Astrocyte of the spinal cord (primary cell): ENCODE data around the gene TACO1.

Experiments used
- DNase-seq: peaks from one replicate; pipeline ENCODE4 v3.0.0; 2011; ENCODE audit warnings: low read depth, low spot score
- H3K4me3 ChIP-seq: 2 replicates; pipeline ENCODE4 v1.5.1; 2011; ENCODE audit warnings: low read depth, mild to moderate bottlenecking, low read length, moderate library complexity
- in situ Hi-C: cut with HindIII; loops from 2 replicates; pipeline ENCODE4 v1.10.0; 2017; ENCODE audit warnings: low sequenced_read_pairs
- TF ChIP-seq, protein P1 (sequence below): IDR thresholded peaks from 2 replicates; pipeline ENCODE4 v1.5.1; 2012; ENCODE audit warnings: low read depth, mild to moderate bottlenecking, low read length, inconsistent platforms

Gene TACO1

DNA sequence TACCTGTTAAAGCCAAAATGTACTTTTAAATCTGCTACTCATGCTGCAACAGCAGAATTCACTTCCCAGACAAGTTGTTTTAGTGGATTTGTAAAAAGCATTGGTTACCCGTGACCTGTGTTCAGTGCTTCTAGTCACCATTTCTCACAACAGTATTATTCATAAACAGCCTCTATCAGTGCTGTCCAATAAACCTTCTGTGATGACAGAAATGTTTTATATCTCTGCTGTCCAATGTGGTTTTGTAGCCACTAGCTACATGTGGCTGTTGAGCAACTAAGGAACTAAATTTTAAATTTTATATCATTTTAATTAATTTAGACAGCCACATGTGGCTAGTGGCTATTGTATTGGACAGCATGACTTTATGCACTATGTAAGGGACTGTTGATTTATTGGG, 34.1 kb downstream of the TACO1 start:
- in situ Hi-C loops, result no loop called here
- no peak overlapping the region for H3K4me3 ChIP-seq
- TF ChIP-seq, protein P1, sequence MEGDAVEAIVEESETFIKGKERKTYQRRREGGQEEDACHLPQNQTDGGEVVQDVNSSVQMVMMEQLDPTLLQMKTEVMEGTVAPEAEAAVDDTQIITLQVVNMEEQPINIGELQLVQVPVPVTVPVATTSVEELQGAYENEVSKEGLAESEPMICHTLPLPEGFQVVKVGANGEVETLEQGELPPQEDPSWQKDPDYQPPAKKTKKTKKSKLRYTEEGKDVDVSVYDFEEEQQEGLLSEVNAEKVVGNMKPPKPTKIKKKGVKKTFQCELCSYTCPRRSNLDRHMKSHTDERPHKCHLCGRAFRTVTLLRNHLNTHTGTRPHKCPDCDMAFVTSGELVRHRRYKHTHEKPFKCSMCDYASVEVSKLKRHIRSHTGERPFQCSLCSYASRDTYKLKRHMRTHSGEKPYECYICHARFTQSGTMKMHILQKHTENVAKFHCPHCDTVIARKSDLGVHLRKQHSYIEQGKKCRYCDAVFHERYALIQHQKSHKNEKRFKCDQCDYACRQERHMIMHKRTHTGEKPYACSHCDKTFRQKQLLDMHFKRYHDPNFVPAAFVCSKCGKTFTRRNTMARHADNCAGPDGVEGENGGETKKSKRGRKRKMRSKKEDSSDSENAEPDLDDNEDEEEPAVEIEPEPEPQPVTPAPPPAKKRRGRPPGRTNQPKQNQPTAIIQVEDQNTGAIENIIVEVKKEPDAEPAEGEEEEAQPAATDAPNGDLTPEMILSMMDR, result no peak
- DNase-seq, result no peak

DNA sequence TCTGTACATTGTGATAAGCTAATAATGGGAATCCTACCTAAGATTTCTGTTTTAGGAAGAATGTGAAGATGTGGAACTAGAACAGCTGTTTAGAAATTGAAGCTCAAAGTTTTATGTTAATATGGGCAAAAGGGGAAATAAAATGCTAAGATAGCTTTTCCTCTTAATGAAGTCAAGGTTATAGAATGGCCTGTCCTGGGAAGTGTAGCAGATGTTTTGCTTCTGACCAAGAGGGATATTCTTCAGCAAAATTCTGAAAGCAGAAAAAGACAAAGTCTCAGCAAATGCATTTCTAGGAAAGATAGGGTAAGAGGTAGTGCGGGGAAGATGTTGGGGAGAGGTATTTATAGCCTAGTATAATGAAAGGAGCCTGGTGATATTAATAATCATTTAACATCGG, 34.6 kb downstream of the TACO1 start:
- TF ChIP-seq, protein P1, result no peak
- no peak overlapping the region for H3K4me3 ChIP-seq
- no peak for DNase-seq
- in situ Hi-C loops, result no loop called here

DNA sequence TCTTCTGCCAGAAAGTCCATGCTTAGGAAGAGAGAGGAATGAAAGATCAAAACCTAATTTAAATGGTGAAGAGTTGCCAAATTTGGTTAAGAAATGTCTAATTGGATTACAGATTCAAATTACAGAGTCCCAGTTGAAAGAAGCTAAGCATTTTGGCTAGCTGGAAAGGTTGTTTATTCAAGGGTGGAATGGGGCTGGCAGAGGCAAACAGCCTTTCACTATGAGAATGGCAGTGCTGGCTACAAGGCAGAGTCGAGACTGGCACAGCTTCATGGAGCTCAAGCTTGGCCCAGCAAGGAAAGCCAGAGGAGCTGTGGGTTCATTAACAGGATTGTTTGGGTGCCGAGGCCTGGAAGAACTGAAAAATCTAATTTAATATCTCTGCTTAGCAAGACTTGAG, 35.1 kb downstream of the TACO1 start:
- TF ChIP-seq, protein P1, result no peak
- no peak overlapping the region for H3K4me3 ChIP-seq
- DNase-seq, result no peak
- in situ Hi-C loops, result no loop called here

DNA sequence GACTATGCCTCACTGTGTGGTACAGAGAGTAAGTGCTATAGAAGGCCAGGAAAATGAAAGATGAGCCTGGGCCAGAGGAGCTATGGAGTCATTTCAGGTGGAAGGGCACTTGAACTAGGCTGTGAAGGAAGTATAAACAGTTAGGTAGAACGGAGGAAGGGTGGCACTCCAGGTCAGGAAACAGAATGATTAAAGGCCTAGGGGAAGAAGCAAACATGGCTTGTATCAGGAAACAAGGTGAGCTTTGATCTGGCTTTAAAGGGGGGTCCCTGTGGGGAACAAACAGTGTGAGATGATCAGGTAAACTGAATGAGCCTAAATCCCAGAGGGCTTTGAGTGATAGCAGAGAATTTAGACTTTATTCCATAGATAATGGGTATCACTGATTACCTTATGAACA, 38.4 kb downstream of the TACO1 start:
- no peak for DNase-seq

DNA sequence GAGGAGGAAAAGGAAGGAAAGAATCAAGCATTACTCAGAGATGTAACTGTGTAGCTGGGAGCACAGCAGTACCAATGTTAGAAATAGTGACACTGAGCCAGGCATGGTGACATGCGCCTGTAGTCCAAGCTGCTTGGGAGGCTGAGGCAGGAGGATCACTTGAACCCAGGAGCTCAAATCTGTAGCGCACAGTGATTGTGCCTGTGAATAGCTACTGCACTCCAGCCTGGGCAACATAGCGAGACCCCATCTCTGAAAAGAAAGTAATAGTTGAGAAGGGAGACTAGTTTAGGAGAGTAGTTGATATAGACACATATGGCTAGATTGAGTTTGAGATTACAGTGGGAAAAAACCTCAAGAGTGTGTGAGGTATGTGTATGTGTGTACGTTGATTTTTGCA, 39.3 kb downstream of the TACO1 start:
- H3K4me3 ChIP-seq, result no peak overlapping the region
- in situ Hi-C loops, result no loop called here
- TF ChIP-seq, protein P1, result no peak
- no peak for DNase-seq

More for the DNA sequence above, 38.4 kb downstream of the TACO1 start:
- TF ChIP-seq, protein P1, result no peak
- H3K4me3 ChIP-seq, result no peak overlapping the region
- in situ Hi-C loops, result no loop called here

DNA sequence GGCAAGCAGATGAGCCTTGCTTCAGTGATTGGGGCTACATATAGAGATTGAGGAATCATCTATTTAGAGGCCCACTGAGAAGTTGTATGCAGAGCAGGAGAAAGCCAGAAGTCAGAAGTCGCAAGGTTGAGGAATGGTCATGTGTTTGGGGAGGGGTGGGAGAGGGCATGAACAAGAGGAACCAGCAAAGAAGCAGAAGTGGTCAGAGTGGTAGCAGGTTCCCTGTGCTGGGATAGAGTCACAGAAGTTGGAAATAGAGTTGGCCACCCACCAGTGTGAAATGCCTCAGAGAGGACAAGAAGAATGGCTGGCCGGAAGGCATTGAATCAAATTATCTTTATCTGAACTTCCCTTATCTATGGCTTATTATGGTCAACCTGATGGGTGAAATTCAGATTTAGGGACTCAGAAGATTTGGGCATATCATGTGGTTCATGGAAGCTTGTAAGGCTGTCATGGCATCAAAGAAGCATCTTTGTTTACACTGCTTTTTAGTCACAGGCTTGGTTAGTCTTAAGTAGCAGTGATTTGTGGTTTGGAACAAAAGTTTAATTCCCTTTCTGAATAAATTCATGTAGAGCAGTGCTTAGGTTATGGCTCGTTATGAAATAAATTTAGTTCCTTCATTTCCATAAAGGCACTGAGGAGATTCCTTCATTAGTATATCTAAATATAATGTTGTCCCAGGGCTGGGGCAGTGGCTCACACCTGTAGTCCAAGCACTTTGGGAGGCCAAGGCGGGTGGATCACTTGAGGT, 41.2 kb downstream of the TACO1 start:
- in situ Hi-C loops, result no loop called here
- no peak for DNase-seq
- TF ChIP-seq, protein P1, result no peak
- H3K4me3 ChIP-seq, result no peak overlapping the region

DNA sequence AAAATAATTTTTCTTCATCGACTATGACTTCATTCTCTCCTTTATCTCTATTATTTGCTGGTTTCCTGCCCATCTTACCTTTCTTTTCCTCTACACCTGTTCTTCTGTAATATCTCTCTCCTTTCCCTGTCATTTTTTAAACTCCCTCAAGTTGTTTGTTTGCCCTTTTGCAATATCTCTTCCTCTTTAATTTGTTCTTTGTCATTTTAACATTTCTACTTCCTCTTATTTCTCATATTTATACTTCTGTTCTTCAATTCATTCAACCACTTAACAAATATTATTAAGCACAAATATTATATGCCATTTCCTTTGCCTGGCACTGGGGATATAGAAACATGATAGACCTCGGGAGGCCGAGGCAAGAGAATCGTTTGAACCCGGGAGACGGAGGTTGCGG, 44.2 kb downstream of the TACO1 start:
- in situ Hi-C loops, result no loop called here

More for the DNA sequence above, 44.2 kb downstream of the TACO1 start:
- DNase-seq, result no peak
- TF ChIP-seq, protein P1, result no peak
- no peak overlapping the region for H3K4me3 ChIP-seq
